ENCODE results near the gene SF3B4. TPM values are rescaled to one million over a fixed set of nuclear protein-coding genes. Genes with fewer than 3 reads are reported as not detected.

The SF3B4 gene
- total RNA-seq, 1 donor from 2014 or later = 68.1 TPM

- Mint-ChIP-seq H3K27me3 (ENCODE audit: unreplicated experiment) (no peaks in the 10 kb centered on the region), H3K4me1 (ENCODE audit: unreplicated experiment) (peaks cover 18% of the 10 kb centered on the region), H3K9me3 (ENCODE audit: unreplicated experiment) (no peaks in the 10 kb centered on the region), H3K27ac (ENCODE audit: unreplicated experiment) (no peak overlapping the region), H3K36me3 (ENCODE audit: unreplicated experiment) (peaks cover 8% of the 10 kb centered on the region), H3K4me3 (ENCODE audit: unreplicated experiment) (peak overlapping the region; percentile 85)
- DNase-seq (ENCODE audit: extremely low spot score, unreplicated experiment) = no peak
- no peak for TF ChIP-seq CTCF (IDR thresholded peaks at IDR 0.05)
These were observed 10.7 kb downstream of the SF3B4 start for GRCh38 chr1:149916898-149917252.

- H3K27me3 Mint-ChIP-seq (ENCODE audit: unreplicated experiment) = no peaks in the 10 kb centered on the region
- no peaks in the 10 kb centered on the region for H3K9me3 Mint-ChIP-seq (ENCODE audit: unreplicated experiment)
- TF ChIP-seq CTCF (IDR thresholded peaks at IDR 0.05) = no peak
- H3K27ac Mint-ChIP-seq (ENCODE audit: unreplicated experiment) = peak overlapping the region; percentile 60
- H3K4me1 Mint-ChIP-seq (ENCODE audit: unreplicated experiment) = peaks cover 18% of the 10 kb centered on the region
- peak overlapping the region; percentile 85 for H3K4me3 Mint-ChIP-seq (ENCODE audit: unreplicated experiment)
- peaks cover 5% of the 10 kb centered on the region for H3K36me3 Mint-ChIP-seq (ENCODE audit: unreplicated experiment)
- no peak for DNase-seq (ENCODE audit: extremely low spot score, unreplicated experiment)
These were observed 11.3 kb downstream of the SF3B4 start for GRCh38 chr1:149916193-149916897.

GRCh38 chr1:149915429-149916192, 12.0 kb downstream of the SF3B4 start:
- no peak for TF ChIP-seq CTCF (IDR thresholded peaks at IDR 0.05)
- H3K36me3 Mint-ChIP-seq (ENCODE audit: unreplicated experiment) = peaks cover 11% of the 10 kb centered on the region
- peak overlapping the region; percentile 60 for H3K27ac Mint-ChIP-seq (ENCODE audit: unreplicated experiment)
- H3K9me3 Mint-ChIP-seq (ENCODE audit: unreplicated experiment) = no peaks in the 10 kb centered on the region
- H3K27me3 Mint-ChIP-seq (ENCODE audit: unreplicated experiment) = no peaks in the 10 kb centered on the region
- H3K4me3 Mint-ChIP-seq (ENCODE audit: unreplicated experiment) = peak overlapping the region; percentile 85
- peaks cover 18% of the 10 kb centered on the region for H3K4me1 Mint-ChIP-seq (ENCODE audit: unreplicated experiment)
- no peak for DNase-seq (ENCODE audit: extremely low spot score, unreplicated experiment)

GRCh38 chr1:149914545-149914944, 13.1 kb downstream of the SF3B4 start:
- Mint-ChIP-seq H3K9me3 (ENCODE audit: unreplicated experiment) (no peaks in the 10 kb centered on the region), H3K27me3 (ENCODE audit: unreplicated experiment) (no peaks in the 10 kb centered on the region), H3K27ac (ENCODE audit: unreplicated experiment) (no peak overlapping the region), H3K4me1 (ENCODE audit: unreplicated experiment) (peaks cover 18% of the 10 kb centered on the region), H3K4me3 (ENCODE audit: unreplicated experiment) (no peak overlapping the region), H3K36me3 (ENCODE audit: unreplicated experiment) (peaks cover 11% of the 10 kb centered on the region)
- no peak for TF ChIP-seq CTCF (IDR thresholded peaks at IDR 0.05)
- DNase-seq (ENCODE audit: extremely low spot score, unreplicated experiment) = no peak

- DNase-seq (ENCODE audit: extremely low spot score, unreplicated experiment) = no peak
- H3K9me3 Mint-ChIP-seq (ENCODE audit: unreplicated experiment) = no peaks in the 10 kb centered on the region
- H3K36me3 Mint-ChIP-seq (ENCODE audit: unreplicated experiment) = peaks cover 22% of the 10 kb centered on the region
- no peak for TF ChIP-seq CTCF (IDR thresholded peaks at IDR 0.05)
- H3K27me3 Mint-ChIP-seq (ENCODE audit: unreplicated experiment) = no peaks in the 10 kb centered on the region
- H3K4me3 Mint-ChIP-seq (ENCODE audit: unreplicated experiment) = no peak overlapping the region
- no peaks in the 10 kb centered on the region for H3K4me1 Mint-ChIP-seq (ENCODE audit: unreplicated experiment)
- H3K27ac Mint-ChIP-seq (ENCODE audit: unreplicated experiment) = no peak overlapping the region
These were observed 21.0 kb downstream of the SF3B4 start for GRCh38 chr1:149906570-149907075.

Measured in osteocyte (in vitro differentiated cells).